GM19099 (cell line): ENCODE measurements around the gene FASTK.

Experiments
- POLR2A ChIP-seq: IDR thresholded peaks from 3 replicates; pipeline ENCODE4 v1.6.1; 2011; ENCODE audit warnings: low read depth; ENCODE audit not compliant: insufficient read length; ENCODE audit errors: extremely low read depth

FASTK gene

GRCh38 chr7:151028131-151028947 is 52.3 kb downstream of the FASTK start, which contains the start of gene ABCB8:
TSS of gene ABCB8 (plus strand) at chr7:151028450. CDS start at chr7:151028516, 66 bp downstream.
- TF ChIP-seq POLR2A, result peak; percentile 62
